Measurements from ENCODE around the gene GABRG3. TPM values are rescaled to one million over a fixed set of nuclear protein-coding genes. Genes with fewer than 3 reads are reported as not detected.

GABRG3 gene
- total and polyA plus RNA-seq, 2 of the 4 experiments (the other 2 are of a cell fraction), result not detected

DNA sequence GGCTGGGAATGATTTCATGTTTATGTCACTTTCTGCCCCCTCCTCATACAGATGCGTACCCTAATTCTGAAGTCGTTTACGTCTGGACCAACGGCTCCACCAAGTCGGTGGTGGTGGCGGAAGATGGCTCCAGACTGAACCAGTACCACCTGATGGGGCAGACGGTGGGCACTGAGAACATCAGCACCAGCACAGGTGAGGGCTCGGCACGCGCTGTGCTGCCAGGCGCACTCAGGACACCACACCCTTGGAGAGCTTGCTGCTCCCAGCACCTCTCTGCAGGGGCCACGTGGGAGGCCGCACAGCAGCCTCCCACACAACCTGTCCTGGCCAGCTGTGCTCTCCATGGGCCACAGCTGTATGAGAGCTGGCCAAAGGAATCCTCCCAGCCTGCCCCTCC, 33.8 kb upstream of the GABRG3 start:
- H2BK120ac ChIP-seq (ENCODE audit: low read depth, low read length), result no peak overlapping the region
- no CpG with 5 or more reads among the region's 13 CpGs for WGBS, 2 experiments (ENCODE audit: extremely low coverage in 2 of 2, insufficient read length in 1 of 2)
- no peaks in the 10 kb centered on the region for H3K27me3 ChIP-seq (ENCODE audit: control insufficient read depth, insufficient read depth, low read length)
- H3K23ac ChIP-seq (ENCODE audit: low read depth, low read length), result no peak overlapping the region
- ChIA-PET POLR2A (ENCODE audit: unreplicated experiment) (no interaction called here), CTCF (no interaction called here)
- no peak overlapping the region for H3K4ac ChIP-seq (ENCODE audit: low read depth, low read length)
- no peak overlapping the region for H3K4me2 ChIP-seq (ENCODE audit: low read depth, low read length)
- intact Hi-C loops (cut with micrococcal nuclease) (no loop called here), in situ Hi-C loops (cut with MboI; ENCODE audit: low sequenced_read_pairs) (no loop called here), dilution Hi-C loops (cut with HindIII; ENCODE audit: low sequenced_read_pairs, unreplicated experiment) (no loop called here)
- no peaks in the 10 kb centered on the region for H3K9me1 ChIP-seq (ENCODE audit: insufficient read depth, low read length)
- H3K36me3 ChIP-seq (ENCODE audit: control insufficient read depth, insufficient read depth, low read length), result no peaks in the 10 kb centered on the region
- no peak overlapping the region for H2AK5ac ChIP-seq (ENCODE audit: low read depth, low read length)
- H4K5ac ChIP-seq (ENCODE audit: low read depth, low read length), result no peak overlapping the region
- H3K27ac ChIP-seq (ENCODE audit: insufficient read depth, low read length), result no peak overlapping the region
- no peak overlapping the region for H3K4me3 ChIP-seq (ENCODE audit: insufficient read depth, low read depth, low read length)
- H3K9ac ChIP-seq (ENCODE audit: low read depth, low read length), result no peak overlapping the region
- H3K9me3 ChIP-seq (ENCODE audit: control insufficient read depth, insufficient read depth, low read length), result peaks cover 38% of the 10 kb centered on the region
- H2AK9ac ChIP-seq (replicated peaks; ENCODE audit: low read depth, low read length, poor library complexity), result no peak overlapping the region
- DNase-seq (no peak), ATAC-seq (ENCODE audit: low read depth) (no peak)
- TF ChIP-seq SMC3 (IDR thresholded peaks at IDR 0.05; ENCODE audit: low read depth, low read length) (no peak), CHD1 (IDR thresholded peaks at IDR 0.05; ENCODE audit: low read depth, low read length) (no peak), RFX5 (IDR thresholded peaks at IDR 0.05; ENCODE audit: low read depth, low read length) (no peak), MXI1 (IDR thresholded peaks at IDR 0.05; ENCODE audit: borderline replicate concordance, low read depth, low read length) (no peak), POLR2A (IDR thresholded peaks at IDR 0.05; ENCODE audit: low read depth, low read length) (no peak), BHLHE40 (IDR thresholded peaks at IDR 0.05; ENCODE audit: low read depth, low read length) (no peak), CEBPB (IDR thresholded peaks at IDR 0.05; ENCODE audit: low read depth, low read length) (no peak), MAZ (IDR thresholded peaks at IDR 0.05; ENCODE audit: borderline replicate concordance, low read depth, low read length) (no peak), MAFK (IDR thresholded peaks at IDR 0.05; ENCODE audit: low read depth, low read length) (no peak), RAD21 (IDR thresholded peaks at IDR 0.05; ENCODE audit: low read length) (no peak), RCOR1 (IDR thresholded peaks at IDR 0.05; ENCODE audit: insufficient replicate concordance, low read length) (no peak)
- TF ChIP-seq, protein P1, sequence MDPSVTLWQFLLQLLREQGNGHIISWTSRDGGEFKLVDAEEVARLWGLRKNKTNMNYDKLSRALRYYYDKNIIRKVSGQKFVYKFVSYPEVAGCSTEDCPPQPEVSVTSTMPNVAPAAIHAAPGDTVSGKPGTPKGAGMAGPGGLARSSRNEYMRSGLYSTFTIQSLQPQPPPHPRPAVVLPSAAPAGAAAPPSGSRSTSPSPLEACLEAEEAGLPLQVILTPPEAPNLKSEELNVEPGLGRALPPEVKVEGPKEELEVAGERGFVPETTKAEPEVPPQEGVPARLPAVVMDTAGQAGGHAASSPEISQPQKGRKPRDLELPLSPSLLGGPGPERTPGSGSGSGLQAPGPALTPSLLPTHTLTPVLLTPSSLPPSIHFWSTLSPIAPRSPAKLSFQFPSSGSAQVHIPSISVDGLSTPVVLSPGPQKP (IDR thresholded peaks at IDR 0.05; ENCODE audit: borderline replicate concordance, low read depth, low read length), result no peak
- TF ChIP-seq, protein P2, sequence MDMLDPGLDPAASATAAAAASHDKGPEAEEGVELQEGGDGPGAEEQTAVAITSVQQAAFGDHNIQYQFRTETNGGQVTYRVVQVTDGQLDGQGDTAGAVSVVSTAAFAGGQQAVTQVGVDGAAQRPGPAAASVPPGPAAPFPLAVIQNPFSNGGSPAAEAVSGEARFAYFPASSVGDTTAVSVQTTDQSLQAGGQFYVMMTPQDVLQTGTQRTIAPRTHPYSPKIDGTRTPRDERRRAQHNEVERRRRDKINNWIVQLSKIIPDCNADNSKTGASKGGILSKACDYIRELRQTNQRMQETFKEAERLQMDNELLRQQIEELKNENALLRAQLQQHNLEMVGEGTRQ (IDR thresholded peaks at IDR 0.05; ENCODE audit: low read depth, low read length), result no peak
- BruUV-seq (replicated peaks), result no TSS peak
- no peak overlapping the region for H2BK5ac ChIP-seq (ENCODE audit: low read depth, low read length, poor library complexity, severe bottlenecking)
- H3K14ac ChIP-seq (replicated peaks; ENCODE audit: low read depth, low read length), result no peak overlapping the region
- H2AFZ ChIP-seq (replicated peaks; ENCODE audit: low read length, poor library complexity), result no peak overlapping the region
- H2BK20ac ChIP-seq (ENCODE audit: low read depth, low read length), result no peak overlapping the region
- H3K4me1 ChIP-seq (ENCODE audit: control insufficient read depth, insufficient read depth, low read length), result no peaks in the 10 kb centered on the region
- no peak overlapping the region for H4K8ac ChIP-seq (ENCODE audit: low read depth in 2 of 2, low read length in 2 of 2)
- no peak overlapping the region for H3K56ac ChIP-seq (ENCODE audit: extremely low read depth, insufficient read depth, low read length)
- no peak overlapping the region for H3K18ac ChIP-seq (ENCODE audit: low read depth, low read length)
- H3K79me1 ChIP-seq (ENCODE audit: low read depth in 1 of 2, low read length in 2 of 2), result no peaks in the 10 kb centered on the region
- H2BK15ac ChIP-seq (ENCODE audit: low read depth, low read length), result no peak overlapping the region
- H4K20me1 ChIP-seq (ENCODE audit: insufficient read depth, low read length), result no peaks in the 10 kb centered on the region
- H4K91ac ChIP-seq (ENCODE audit: insufficient read depth, low read depth, low read length), result no peak overlapping the region

All from IMR-90 (cell line).